ENCODE data around the gene PRKAR1B.
"Not testable (repeated sequence)": the region's sequence is repeated elsewhere in the genome, so short reads cannot be mapped to it uniquely, and the experiment has no call there.

The PRKAR1B gene

DNA sequence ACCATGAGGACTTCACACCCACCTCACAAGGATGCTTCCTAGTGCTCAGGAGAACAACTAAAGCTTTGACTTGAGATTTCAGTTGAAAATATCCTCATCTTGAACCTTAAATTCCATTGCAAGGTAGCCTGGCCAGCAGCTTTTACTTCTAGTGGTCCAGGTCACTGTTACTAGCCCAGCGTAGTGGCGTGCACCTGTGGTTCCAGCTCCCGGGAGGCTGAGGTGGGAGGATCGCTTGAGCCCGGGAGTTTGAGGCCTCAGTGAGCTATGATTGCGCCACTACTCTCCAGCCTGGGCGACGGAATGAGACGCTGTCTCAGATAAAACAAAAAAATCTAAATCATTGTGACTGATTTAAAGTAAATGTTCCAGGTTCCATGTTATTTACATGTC is 28.3 kb upstream of the PRKAR1B start:
- Histone ChIP-seq H3K36me3 (ENCODE audit: control insufficient read depth, insufficient read depth, low read length) (peaks cover 13% of the 10 kb centered on the region), H3K27me3 (ENCODE audit: control insufficient read depth, insufficient read depth, low read length) (no peaks in the 10 kb centered on the region), H3K27ac (ENCODE audit: low read depth, low read length) (no peak overlapping the region)

DNA sequence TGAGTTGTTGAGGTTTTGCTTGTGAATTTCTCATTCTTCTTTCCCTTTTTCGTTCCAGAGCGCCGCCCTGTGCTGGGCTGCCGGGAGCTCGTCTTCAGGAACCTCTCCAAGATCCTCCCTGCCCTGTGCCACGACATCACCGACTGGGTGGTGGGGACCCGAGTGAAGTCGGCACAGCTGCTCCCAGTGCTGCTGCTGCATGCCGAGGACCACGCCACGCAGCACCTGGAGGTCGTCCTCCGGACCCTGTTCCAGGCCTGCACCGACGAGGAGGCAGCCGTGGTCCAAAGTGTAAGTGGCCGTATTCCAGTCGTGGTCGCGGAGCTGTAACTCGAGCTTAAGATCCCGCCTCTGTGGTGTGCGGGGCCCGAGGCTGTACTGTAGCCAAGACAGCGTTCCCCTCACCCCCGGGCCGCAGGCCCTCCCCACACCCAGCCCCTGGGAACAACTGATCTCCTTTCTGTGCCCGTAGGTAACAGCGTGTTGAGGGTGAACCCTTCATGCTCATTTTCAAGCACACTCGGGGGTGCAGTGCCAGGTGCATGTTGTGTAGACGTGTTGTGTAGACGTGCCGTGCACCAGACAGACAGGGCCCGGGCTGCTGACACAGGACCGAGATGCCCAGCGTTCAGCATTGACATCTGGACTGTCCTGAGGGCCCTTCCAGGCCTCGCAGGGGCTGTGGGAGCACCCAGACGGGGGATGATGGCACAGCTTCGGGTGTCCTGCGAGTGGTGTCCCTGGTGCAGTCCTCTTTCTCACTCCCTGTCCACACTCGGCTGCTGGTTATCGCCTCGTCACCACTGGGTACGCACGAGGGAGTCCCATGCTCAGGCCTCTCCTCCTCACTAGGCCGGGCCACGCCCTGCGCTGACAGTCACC is 27.7 kb upstream of the PRKAR1B start:
- Histone ChIP-seq H3K4me1 (ENCODE audit: control insufficient read depth, insufficient read depth, low read length) (no peaks in the 10 kb centered on the region), H3K27ac (ENCODE audit: low read depth, low read length) (no peak overlapping the region), H3K4me3 (ENCODE audit: low read length) (no peak overlapping the region), H3K36me3 (ENCODE audit: control insufficient read depth, insufficient read depth, low read length) (peaks cover 13% of the 10 kb centered on the region), H3K9ac (ENCODE audit: low read length) (no peak overlapping the region), H3K27me3 (ENCODE audit: control insufficient read depth, insufficient read depth, low read length) (no peaks in the 10 kb centered on the region)

More for the DNA sequence above, 28.3 kb upstream of the PRKAR1B start:
- Histone ChIP-seq H3K4me3 (ENCODE audit: low read length) (no peak overlapping the region), H3K4me1 (ENCODE audit: control insufficient read depth, insufficient read depth, low read length) (no peaks in the 10 kb centered on the region), H3K9ac (ENCODE audit: low read length) (no peak overlapping the region)

DNA sequence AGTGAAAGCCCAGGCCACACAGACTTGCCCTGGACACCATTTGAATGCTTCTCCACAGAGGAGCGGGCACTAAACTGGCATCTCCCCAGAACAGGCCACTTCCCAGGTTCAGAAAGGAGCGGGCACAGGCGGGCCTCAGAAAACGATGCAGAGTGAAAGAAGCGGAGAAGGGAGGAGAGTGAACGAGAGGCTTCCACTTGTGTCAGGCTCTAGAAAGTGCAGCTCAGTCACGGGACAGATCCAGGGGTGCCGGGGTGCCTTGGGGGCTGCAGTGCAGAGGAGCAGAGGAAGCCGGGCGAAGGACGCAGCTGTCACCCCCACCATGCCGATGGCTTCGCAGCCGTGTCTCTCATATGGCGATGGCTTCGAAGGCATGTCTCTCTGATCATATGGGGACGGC is 26.1 kb upstream of the PRKAR1B start:
- H3K4me3 ChIP-seq (ENCODE audit: low read length), result no peak overlapping the region
- peaks cover 12% of the 10 kb centered on the region for H3K36me3 ChIP-seq (ENCODE audit: control insufficient read depth, insufficient read depth, low read length)
- H3K27ac ChIP-seq (ENCODE audit: low read depth, low read length), result no peak overlapping the region
- H3K9ac ChIP-seq (ENCODE audit: low read length), result no peak overlapping the region
- H3K27me3 ChIP-seq (ENCODE audit: control insufficient read depth, insufficient read depth, low read length), result no peaks in the 10 kb centered on the region
- no peaks in the 10 kb centered on the region for H3K4me1 ChIP-seq (ENCODE audit: control insufficient read depth, insufficient read depth, low read length)

- H3K4me3 ChIP-seq (ENCODE audit: low read length); H3K27me3 ChIP-seq (ENCODE audit: control insufficient read depth, insufficient read depth, low read length); H3K4me1 ChIP-seq (ENCODE audit: control insufficient read depth, insufficient read depth, low read length); H3K9ac ChIP-seq (ENCODE audit: low read length); H3K27ac ChIP-seq (ENCODE audit: low read depth, low read length); H3K36me3 ChIP-seq (ENCODE audit: control insufficient read depth, insufficient read depth, low read length): not testable (repeated sequence)
These were observed 25.2 kb upstream of the PRKAR1B start for GRCh38 chr7:752256-752655.

DNA sequence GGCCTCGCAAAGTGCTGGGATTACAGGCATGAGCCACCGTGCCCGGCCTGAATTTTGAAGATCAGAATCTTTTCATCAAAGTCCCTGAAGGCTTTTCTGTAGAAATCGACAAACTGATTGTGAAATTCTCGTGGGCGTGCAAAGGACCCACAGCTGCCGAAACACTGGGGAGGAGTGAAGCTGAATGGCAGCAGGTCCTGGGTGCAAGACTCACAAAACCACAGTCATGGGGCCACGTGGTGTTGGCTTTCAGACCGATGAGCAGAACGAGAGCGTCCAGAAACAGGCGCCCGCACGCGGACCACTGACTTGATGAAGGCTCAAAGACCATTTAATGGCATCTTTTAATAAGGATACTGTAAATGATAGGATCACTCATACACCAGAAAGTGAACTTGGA is 24.7 kb upstream of the PRKAR1B start:
- H3K4me3 ChIP-seq (ENCODE audit: low read length), result no peak overlapping the region
- H3K27ac ChIP-seq (ENCODE audit: low read depth, low read length), result no peak overlapping the region
- H3K27me3 ChIP-seq (ENCODE audit: control insufficient read depth, insufficient read depth, low read length), result no peaks in the 10 kb centered on the region
- H3K4me1 ChIP-seq (ENCODE audit: control insufficient read depth, insufficient read depth, low read length), result no peaks in the 10 kb centered on the region
- no peak overlapping the region for H3K9ac ChIP-seq (ENCODE audit: low read length)
- peaks cover 10% of the 10 kb centered on the region for H3K36me3 ChIP-seq (ENCODE audit: control insufficient read depth, insufficient read depth, low read length)

DNA sequence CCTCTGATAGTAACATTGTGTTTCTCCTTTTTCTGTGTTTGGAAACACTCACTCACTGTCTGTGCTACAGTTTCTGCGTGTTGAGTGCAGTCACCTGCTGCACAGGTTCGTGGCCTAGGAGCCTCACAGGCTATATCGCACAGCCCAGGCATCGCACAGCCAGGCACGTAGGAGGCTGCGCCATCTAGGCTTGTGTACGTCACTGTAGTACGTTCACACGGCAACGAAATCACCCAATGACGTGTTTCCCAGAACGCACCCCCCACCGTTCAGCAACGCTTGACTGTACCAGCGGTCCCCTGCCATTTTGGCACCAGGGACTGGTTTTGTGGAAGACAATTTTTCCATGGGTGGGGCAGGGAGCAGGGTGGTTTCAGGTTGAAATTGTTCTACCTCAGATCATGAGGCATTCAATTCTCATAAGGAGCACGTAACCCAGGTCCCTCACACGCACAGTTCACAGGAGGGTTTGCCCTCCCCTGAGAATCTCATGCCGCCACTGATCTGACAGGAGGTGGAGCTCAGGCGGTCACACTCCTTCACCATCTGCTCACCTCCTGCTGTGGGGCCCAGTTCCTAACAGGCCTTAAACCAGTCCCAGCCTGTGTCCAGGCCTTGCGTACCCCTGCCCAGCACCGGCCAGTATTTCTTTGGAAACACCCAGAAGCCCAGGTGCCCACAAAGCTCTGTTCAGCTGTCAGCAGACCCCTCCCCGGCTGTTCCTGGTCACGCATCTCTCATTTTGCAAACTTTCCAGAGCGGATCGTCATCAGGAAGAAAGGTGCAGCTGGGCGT is 23.2 kb upstream of the PRKAR1B start:
- H3K9ac ChIP-seq (ENCODE audit: low read length), result no peak overlapping the region
- H3K27ac ChIP-seq (ENCODE audit: low read depth, low read length), result no peak overlapping the region
- peaks cover 9% of the 10 kb centered on the region for H3K36me3 ChIP-seq (ENCODE audit: control insufficient read depth, insufficient read depth, low read length)
- H3K4me3 ChIP-seq (ENCODE audit: low read length), result no peak overlapping the region
- H3K4me1 ChIP-seq (ENCODE audit: control insufficient read depth, insufficient read depth, low read length), result no peaks in the 10 kb centered on the region
- H3K27me3 ChIP-seq (ENCODE audit: control insufficient read depth, insufficient read depth, low read length), result no peaks in the 10 kb centered on the region

GRCh38 chr7:749140-749551 is 22.1 kb upstream of the PRKAR1B start:
- Histone ChIP-seq H3K27me3 (ENCODE audit: control insufficient read depth, insufficient read depth, low read length) (no peaks in the 10 kb centered on the region), H3K4me1 (ENCODE audit: control insufficient read depth, insufficient read depth, low read length) (no peaks in the 10 kb centered on the region), H3K9ac (ENCODE audit: low read length) (no peak overlapping the region), H3K36me3 (ENCODE audit: control insufficient read depth, insufficient read depth, low read length) (peaks cover 6% of the 10 kb centered on the region), H3K4me3 (ENCODE audit: low read length) (no peak overlapping the region), H3K27ac (ENCODE audit: low read depth, low read length) (no peak overlapping the region)

DNA sequence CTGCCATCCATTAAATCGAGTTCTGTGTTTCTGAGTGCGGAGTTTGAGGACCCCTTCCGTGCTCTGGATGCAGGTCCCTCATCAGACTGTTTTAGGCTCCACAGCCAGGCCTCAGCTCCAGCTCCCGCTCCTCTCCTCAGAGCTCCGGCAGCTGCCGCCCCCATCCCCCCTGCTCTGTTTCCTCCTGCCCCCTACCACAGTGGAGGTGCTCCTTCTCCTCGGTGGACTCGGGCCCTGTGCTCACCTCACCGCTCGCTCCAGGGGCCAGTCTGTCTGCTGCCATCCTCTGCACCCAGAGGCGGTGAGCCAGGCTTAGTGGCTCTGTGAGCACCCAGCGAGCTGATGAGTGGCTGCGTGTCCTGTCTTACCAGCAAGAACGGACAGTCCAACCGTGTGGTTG is 21.4 kb upstream of the PRKAR1B start:
- Histone ChIP-seq H3K4me3 (ENCODE audit: low read length) (no peak overlapping the region), H3K9ac (ENCODE audit: low read length) (no peak overlapping the region), H3K27ac (ENCODE audit: low read depth, low read length) (no peak overlapping the region), H3K4me1 (ENCODE audit: control insufficient read depth, insufficient read depth, low read length) (no peaks in the 10 kb centered on the region), H3K36me3 (ENCODE audit: control insufficient read depth, insufficient read depth, low read length) (peaks cover 6% of the 10 kb centered on the region), H3K27me3 (ENCODE audit: control insufficient read depth, insufficient read depth, low read length) (no peaks in the 10 kb centered on the region)

DNA sequence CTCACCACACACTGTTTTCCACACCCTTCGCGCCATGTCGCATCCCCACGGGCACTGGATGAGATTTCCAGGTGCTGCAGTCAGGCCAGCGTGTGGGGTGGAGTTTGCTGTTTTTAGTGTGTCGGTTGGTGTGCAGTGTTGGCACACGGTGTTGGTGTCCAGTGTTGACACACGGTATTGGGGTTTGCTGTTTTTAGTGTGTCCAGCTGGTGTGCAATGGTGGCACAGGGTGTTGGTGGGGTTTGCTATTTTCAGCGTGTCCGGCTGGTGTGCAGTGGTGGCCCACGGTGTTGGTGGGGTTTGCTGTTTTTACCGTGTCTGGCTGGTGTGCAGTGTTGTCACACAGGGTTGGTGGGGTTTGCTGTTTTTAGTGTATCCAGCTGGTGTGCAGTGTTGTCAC is 20.1 kb upstream of the PRKAR1B start:
- Histone ChIP-seq H3K27me3 (ENCODE audit: control insufficient read depth, insufficient read depth, low read length) (no peaks in the 10 kb centered on the region), H3K4me1 (ENCODE audit: control insufficient read depth, insufficient read depth, low read length) (no peaks in the 10 kb centered on the region), H3K4me3 (ENCODE audit: low read length) (no peak overlapping the region), H3K36me3 (ENCODE audit: control insufficient read depth, insufficient read depth, low read length) (peaks cover 6% of the 10 kb centered on the region), H3K9ac (ENCODE audit: low read length) (no peak overlapping the region), H3K27ac (ENCODE audit: low read depth, low read length) (no peak overlapping the region)

GRCh38 chr7:746155-747061 is 19.3 kb upstream of the PRKAR1B start:
- Histone ChIP-seq H3K36me3 (ENCODE audit: control insufficient read depth, insufficient read depth, low read length) (peaks cover 6% of the 10 kb centered on the region), H3K4me3 (ENCODE audit: low read length) (no peak overlapping the region), H3K27ac (ENCODE audit: low read depth, low read length) (no peak overlapping the region), H3K4me1 (ENCODE audit: control insufficient read depth, insufficient read depth, low read length) (no peaks in the 10 kb centered on the region), H3K27me3 (ENCODE audit: control insufficient read depth, insufficient read depth, low read length) (no peaks in the 10 kb centered on the region), H3K9ac (ENCODE audit: low read length) (no peak overlapping the region)

- Histone ChIP-seq H3K9ac (ENCODE audit: low read length) (no peak overlapping the region), H3K4me1 (ENCODE audit: control insufficient read depth, insufficient read depth, low read length) (no peaks in the 10 kb centered on the region), H3K36me3 (ENCODE audit: control insufficient read depth, insufficient read depth, low read length) (peaks cover 6% of the 10 kb centered on the region)
These were observed 18.5 kb upstream of the PRKAR1B start for GRCh38 chr7:745431-746154.

More at GRCh38 chr7:745431-746154, 18.5 kb upstream of the PRKAR1B start:
- Histone ChIP-seq H3K27ac (ENCODE audit: low read depth, low read length) (no peak overlapping the region), H3K4me3 (ENCODE audit: low read length) (no peak overlapping the region), H3K27me3 (ENCODE audit: control insufficient read depth, insufficient read depth, low read length) (no peaks in the 10 kb centered on the region)
